Adipose tissue (tissue), 3 donors: Measurements from ENCODE around the gene CDC42EP3. TPM values are rescaled to one million over a fixed set of nuclear protein-coding genes. Genes with fewer than 3 reads are reported as not detected.

ENCODE experiments used
- H3K27ac ChIP-seq: one replicate; pipeline ENCODE4 v1.5.1; 2013; ENCODE audit warnings: low read depth, low read length
- WGBS, 3 donors: extraction: QIAGEN DNeasy Blood & Tissue Kit; methylation state at CpG; one replicate each; pipeline ENCODE4 v1.1.7; 2013; 5-methylcytosine and 5-hydroxymethylcytosine counted together
- polyA plus RNA-seq, 3 donors: library from polyadenylated mRNA; stranded (reverse); fragments of 200-250 nt; gene quantifications; one replicate each; pipeline ENCODE4 v1.2.3, GENCODE V29; 2013
- donor health status: healthy with polysubstance abuse.
- donor health status: Bipolar disorder and iron deficiency.
- donor health status: healthy.

CDC42EP3 gene
- polyA plus RNA-seq, 3 donors, result 4.9 to 29.2 (median 13.2) TPM

GRCh38 chr2:37686792-37687526, 15.5 kb upstream of the CDC42EP3 start:
- H3K27ac ChIP-seq, result no peak overlapping the region
- WGBS, 3 donors, result 43 to 96% (median 94%) methylated on average over 1 of the region's 1 CpG

GRCh38 chr2:37684809-37685208, 13.4 kb upstream of the CDC42EP3 start:
- H3K27ac ChIP-seq, result no peak overlapping the region
- WGBS, 3 donors, result 78 to 88% (median 86%) methylated on average over 4 of the region's 4 CpGs

GRCh38 chr2:37683921-37684780, 12.7 kb upstream of the CDC42EP3 start:
- no peak overlapping the region for H3K27ac ChIP-seq
- WGBS, 3 donors, result 76 to 84% (median 79%) methylated on average over 6 of the region's 6 CpGs

GRCh38 chr2:37683241-37683640, 11.8 kb upstream of the CDC42EP3 start:
- no peak overlapping the region for H3K27ac ChIP-seq
- WGBS, 3 donors, result 67 to 85% (median 74%) methylated on average over 3 of the region's 3 CpGs

GRCh38 chr2:37682473-37682872, 11.0 kb upstream of the CDC42EP3 start:
- H3K27ac ChIP-seq, result no peak overlapping the region
- 67 to 81% (median 78%) methylated on average over 4 of the region's 4 CpGs for WGBS, 3 donors

GRCh38 chr2:37681587-37681986, 10.1 kb upstream of the CDC42EP3 start:
- WGBS, 3 donors, result 94 to 100% (median 96%) methylated on average over 1 of the region's 1 CpG
- no peak overlapping the region for H3K27ac ChIP-seq

GRCh38 chr2:37679072-37679695, 7.7 kb upstream of the CDC42EP3 start:
- H3K27ac ChIP-seq, result no peak overlapping the region
- 50 to 94% (median 83%) methylated on average over 2 of the region's 2 CpGs for WGBS, 3 donors

GRCh38 chr2:37676274-37676673, 4.8 kb upstream of the CDC42EP3 start:
- WGBS, 3 donors, result 56 to 71% (median 65%) methylated on average over 1 of the region's 1 CpG
- no peak overlapping the region for H3K27ac ChIP-seq

GRCh38 chr2:37674946-37675345, 3.5 kb upstream of the CDC42EP3 start:
- no peak overlapping the region for H3K27ac ChIP-seq
- 52 to 82% (median 52%) methylated on average over 2 of the region's 2 CpGs for WGBS, 3 donors

GRCh38 chr2:37672870-37673184, 1.4 kb upstream of the CDC42EP3 start:
- H3K27ac ChIP-seq, result no peak overlapping the region
- WGBS, 3 donors, result 15 to 35% (median 25%) methylated on average over 7 of the region's 7 CpGs

- 1% methylated on average over 57 to 69 of the region's 69 CpGs for WGBS, 3 donors
- peak overlapping the region; percentile 3 for H3K27ac ChIP-seq
Measured at GRCh38 chr2:37672104-37672869, 845 bp upstream of the CDC42EP3 start.

- 0 to 1% (median 0%) methylated on average over 29 of the region's 29 CpGs for WGBS, 3 donors
- no peak overlapping the region for H3K27ac ChIP-seq
Measured at GRCh38 chr2:37671816-37672103, 318 bp upstream of the CDC42EP3 start.

GRCh38 chr2:37670378-37671008, 949 bp downstream of the CDC42EP3 start:
- H3K27ac ChIP-seq, result peak overlapping the region; percentile 12
- 13 to 22% (median 16%) methylated on average over 11 of the region's 11 CpGs for WGBS, 3 donors

- H3K27ac ChIP-seq, result no peak overlapping the region
- 76 to 93% (median 79%) methylated on average over 3 of the region's 3 CpGs for WGBS, 3 donors
Measured at GRCh38 chr2:37669446-37669845, 2.0 kb downstream of the CDC42EP3 start.

- WGBS, 3 donors, result 67 to 91% (median 83%) methylated on average over 2 of the region's 2 CpGs
- H3K27ac ChIP-seq, result no peak overlapping the region
Measured at GRCh38 chr2:37667704-37668103, 3.7 kb downstream of the CDC42EP3 start.

GRCh38 chr2:37666772-37667171, 4.7 kb downstream of the CDC42EP3 start:
- WGBS, 3 donors, result 89 to 96% (median 91%) methylated on average over 2 of the region's 2 CpGs
- no peak overlapping the region for H3K27ac ChIP-seq

- H3K27ac ChIP-seq, result no peak overlapping the region
- WGBS, 3 donors, result 69 to 81% (median 75%) methylated on average over 11 of the region's 11 CpGs
Measured at GRCh38 chr2:37665604-37666362, 5.7 kb downstream of the CDC42EP3 start.

- H3K27ac ChIP-seq, result no peak overlapping the region
Measured at GRCh38 chr2:37665043-37665442, 6.4 kb downstream of the CDC42EP3 start.

More at GRCh38 chr2:37665043-37665442, 6.4 kb downstream of the CDC42EP3 start:
- whole genome bisulfite sequencing, 3 donors, result 95 to 99% (median 97%) methylated on average over 2 of the region's 2 CpGs
